Gastrocnemius medialis (tissue), 4 donors: ENCODE measurements around the gene LMO7.

Experiments
- CTCF ChIP-seq, 5 experiments: fragments of 450-650 bp in 3 of 5; fragments of 200-600 bp in 2 of 5; sonication (generic) in 2 of 5; IDR thresholded peaks in 4 of 5; conservative IDR thresholded peaks in 1 of 5; 1 replicate in 4 of 5; 2 replicates in 1 of 5; pipeline ENCODE4 v1.5.1; 2016 to 2019; ENCODE audit warnings: antibody characterized with exemption in 5 of 5, mild to moderate bottlenecking in 3 of 5, moderate library complexity in 3 of 5
- POLR2A ChIP-seq, 2 donors: fragments of 450-650 bp; IDR thresholded peaks; one replicate each; pipeline ENCODE4 v1.6.1; 2017; ENCODE audit warnings: antibody characterized with exemption in 2 of 2, mild to moderate bottlenecking in 2 of 2, moderate library complexity in 2 of 2

GRCh38 chr13:75690607-75691006 lies 54.5 kb downstream of the LMO7 start:
- TF ChIP-seq CTCF (IDR thresholded peaks at IDR 0.05 in 4 of 5, conservative IDR thresholded peaks at IDR 0.05 in 1 of 5) (no peak), POLR2A (IDR thresholded peaks at IDR 0.05) (no peak)
